Subcutaneous adipose tissue (tissue), 4 donors: ENCODE results near the gene GNAT2. TPM values are rescaled to one million over a fixed set of nuclear protein-coding genes. Genes with fewer than 3 reads are reported as not detected.

ENCODE experiments used
- total RNA-seq, 4 donors: library from RNA; depleted of rRNA; stranded (reverse); fragments of >200 nt; gene quantifications; one replicate each; pipeline ENCODE4 v1.1.0, GENCODE V29; 2016
- TF ChIP-seq, protein P1 (sequence below): fragments of 450-650 bp; IDR thresholded peaks from one replicate; pipeline ENCODE4 v1.5.1; 2016; ENCODE audit warnings: low read depth, mild to moderate bottlenecking, control low read depth, antibody characterized with exemption, moderate library complexity

GNAT2 gene
- total RNA-seq, 4 donors from 2014 or later, result not detected

GRCh38 chr1:109652402-109652801, 33.0 kb upstream of the GNAT2 start:
- TF ChIP-seq, protein P1, sequence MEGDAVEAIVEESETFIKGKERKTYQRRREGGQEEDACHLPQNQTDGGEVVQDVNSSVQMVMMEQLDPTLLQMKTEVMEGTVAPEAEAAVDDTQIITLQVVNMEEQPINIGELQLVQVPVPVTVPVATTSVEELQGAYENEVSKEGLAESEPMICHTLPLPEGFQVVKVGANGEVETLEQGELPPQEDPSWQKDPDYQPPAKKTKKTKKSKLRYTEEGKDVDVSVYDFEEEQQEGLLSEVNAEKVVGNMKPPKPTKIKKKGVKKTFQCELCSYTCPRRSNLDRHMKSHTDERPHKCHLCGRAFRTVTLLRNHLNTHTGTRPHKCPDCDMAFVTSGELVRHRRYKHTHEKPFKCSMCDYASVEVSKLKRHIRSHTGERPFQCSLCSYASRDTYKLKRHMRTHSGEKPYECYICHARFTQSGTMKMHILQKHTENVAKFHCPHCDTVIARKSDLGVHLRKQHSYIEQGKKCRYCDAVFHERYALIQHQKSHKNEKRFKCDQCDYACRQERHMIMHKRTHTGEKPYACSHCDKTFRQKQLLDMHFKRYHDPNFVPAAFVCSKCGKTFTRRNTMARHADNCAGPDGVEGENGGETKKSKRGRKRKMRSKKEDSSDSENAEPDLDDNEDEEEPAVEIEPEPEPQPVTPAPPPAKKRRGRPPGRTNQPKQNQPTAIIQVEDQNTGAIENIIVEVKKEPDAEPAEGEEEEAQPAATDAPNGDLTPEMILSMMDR, result no peak

DNA sequence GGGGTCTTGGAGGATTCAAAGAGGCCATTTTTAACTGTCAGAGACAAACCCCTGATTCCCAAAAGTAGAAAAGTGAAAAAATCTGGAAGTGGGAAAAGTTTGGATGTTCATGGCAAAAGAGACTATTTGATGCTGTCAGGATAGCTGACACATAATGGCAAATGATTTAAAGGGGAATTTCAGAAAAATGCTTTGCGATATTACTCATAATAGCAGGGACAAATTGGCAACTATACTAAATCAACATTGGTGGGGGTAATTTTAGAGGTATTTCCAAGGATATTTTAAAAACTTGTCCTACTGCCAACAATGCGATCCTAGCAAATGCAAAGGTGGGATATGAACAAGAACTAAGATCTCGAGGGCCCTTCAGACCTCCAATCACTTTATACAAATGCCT, 31.2 kb upstream of the GNAT2 start:
- TF ChIP-seq, protein P1, result no peak

- TF ChIP-seq, protein P1, result no peak
Measured at GRCh38 chr1:109649491-109649914, 30.1 kb upstream of the GNAT2 start.

DNA sequence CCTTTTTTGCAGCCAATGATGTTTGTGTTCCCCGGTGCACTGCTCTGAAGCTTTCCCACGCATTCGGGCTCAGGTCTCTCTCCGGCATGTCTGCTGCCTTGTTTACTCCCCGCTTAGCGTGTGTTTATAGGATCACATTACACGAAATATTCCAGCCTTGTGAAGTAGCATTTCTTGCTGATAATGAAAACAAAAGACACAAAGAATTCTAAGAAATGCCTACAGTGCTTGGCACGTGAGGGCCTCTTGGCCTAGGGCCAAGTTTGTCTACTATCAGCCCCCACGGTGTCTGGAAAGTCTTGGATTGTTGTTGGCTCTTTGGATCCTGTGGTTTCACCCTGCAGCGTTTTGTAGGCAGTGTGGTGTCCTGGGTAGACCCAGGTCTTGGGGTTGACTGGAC, 25.3 kb upstream of the GNAT2 start:
- TF ChIP-seq, protein P1, result no peak

- TF ChIP-seq, protein P1, result no peak
Measured at GRCh38 chr1:109643385-109644230, 24.2 kb upstream of the GNAT2 start.

DNA sequence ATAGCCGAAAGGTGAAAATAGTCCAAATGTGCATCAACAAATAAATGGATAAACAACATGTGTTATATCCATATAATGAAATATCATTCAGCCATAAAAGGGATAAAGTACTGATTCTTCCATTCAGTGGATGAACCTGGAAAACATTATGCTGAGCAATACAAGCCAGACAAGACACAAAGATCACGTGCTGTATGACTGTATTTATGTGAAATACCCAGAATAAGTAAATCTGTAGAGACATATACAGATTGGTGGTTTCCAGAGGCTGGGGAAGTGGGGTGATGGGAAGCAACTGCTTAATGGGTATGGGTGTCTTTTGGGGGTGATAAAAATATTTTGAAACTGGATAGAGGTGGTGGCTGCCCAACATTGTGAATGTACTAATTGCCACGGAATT, 23.2 kb upstream of the GNAT2 start:
- TF ChIP-seq, protein P1, result no peak

DNA sequence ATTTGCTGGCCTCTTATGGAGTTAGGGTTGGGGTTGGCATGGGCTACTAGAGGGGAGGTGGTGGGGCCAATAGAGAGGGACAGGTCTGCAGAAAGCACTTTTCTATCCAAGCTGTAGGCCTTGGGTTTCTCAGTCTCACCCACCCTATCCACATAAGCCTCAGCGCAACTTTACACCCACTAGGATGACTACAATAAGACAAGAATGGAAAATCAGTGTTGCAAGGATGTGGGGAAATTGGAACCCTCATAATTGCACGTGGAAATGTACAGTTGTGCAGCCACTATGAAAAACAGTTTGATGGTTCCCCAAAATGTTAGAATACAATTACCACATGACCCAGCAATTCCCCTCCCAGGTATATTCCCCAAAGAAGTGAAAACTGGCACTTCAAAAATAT, 22.4 kb upstream of the GNAT2 start:
- TF ChIP-seq, protein P1, result no peak
